GM18907 (cell line): ENCODE results near the gene CRTC1.
"Not testable (repeated sequence)": the region's sequence is repeated elsewhere in the genome, so short reads cannot be mapped to it uniquely, and the experiment has no call there.

Experiments
- ATAC-seq: cut with Tn5 transposase; IDR thresholded peaks from one replicate; pipeline ENCODE4 v1.9.1; 2021; ENCODE audit warnings: mild to moderate bottlenecking, moderate library complexity; ENCODE audit not compliant: unreplicated experiment

The CRTC1 gene

DNA sequence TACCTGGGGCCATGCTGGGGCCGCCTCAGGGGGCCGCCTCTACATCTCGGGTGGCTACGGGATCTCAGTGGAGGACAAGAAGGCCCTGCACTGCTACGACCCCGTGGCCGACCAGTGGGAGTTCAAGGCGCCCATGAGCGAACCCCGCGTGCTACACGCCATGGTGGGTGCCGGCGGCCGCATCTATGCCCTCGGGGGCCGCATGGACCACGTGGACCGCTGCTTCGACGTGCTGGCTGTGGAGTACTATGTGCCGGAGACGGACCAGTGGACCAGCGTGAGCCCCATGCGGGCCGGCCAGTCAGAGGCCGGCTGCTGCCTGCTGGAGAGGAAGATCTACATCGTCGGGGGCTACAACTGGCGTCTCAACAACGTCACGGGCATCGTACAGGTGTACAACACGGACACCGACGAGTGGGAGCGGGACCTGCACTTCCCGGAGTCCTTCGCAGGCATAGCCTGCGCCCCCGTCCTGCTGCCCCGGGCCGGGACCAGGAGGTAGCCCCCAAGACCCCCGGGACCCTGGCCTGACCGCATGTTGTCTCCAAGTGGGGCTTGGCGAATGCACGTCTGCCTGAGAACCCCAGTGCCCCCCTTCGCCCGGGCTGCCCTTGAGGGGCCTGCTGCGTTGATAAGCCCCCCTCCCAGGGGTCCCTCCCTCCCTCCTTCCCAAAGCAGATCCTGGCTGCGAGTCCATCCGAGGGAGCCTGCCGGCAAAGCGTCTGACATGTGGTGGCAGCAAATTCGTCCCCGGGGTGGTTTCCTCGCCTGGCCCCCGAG lies 14.5 kb upstream of the CRTC1 start:
- ATAC-seq, result no peak

- no peak for ATAC-seq
Measured at GRCh38 chr19:18669524-18669817, 14.0 kb upstream of the CRTC1 start.

- ATAC-seq, result no peak
Measured at GRCh38 chr19:18669883-18670282, 13.6 kb upstream of the CRTC1 start.

- no peak for ATAC-seq
Measured at GRCh38 chr19:18670312-18670711, 13.2 kb upstream of the CRTC1 start.

DNA sequence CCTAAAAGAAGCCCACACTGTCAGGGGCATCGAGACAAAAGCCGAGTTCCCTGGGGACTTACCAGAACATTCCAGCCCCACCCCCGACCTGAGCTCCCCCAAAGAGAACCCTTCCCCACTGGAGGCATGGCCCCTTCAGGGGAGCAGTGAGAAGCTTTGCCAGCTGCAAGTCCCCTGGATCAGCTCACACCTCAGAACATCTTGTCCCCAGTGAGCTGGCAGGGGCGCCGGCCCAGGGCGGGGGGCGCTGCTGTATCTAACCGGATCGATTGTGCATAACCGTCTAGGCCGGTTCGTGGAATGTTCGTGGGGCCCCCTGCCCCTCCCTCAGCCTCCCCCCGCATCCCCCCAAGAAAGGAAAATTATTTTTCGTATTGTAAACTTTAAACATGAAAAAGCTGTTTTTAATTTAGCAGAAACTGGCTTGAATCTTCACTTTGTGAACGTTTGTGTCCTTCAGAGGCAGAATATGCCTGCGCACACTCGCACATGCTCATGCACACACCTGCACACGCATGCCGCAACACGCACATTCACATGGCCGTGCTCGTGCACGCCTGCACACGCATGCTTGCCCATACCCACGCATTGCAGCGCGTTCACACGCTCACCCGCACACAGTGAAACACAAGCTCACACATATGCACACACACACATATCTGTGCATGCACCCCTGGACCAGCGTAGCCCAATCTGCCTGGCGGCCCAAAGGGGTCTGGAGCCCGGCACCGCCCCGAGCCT lies 12.0 kb upstream of the CRTC1 start:
- ATAC-seq, result no peak

- ATAC-seq, result no peak
Measured at GRCh38 chr19:18672044-18672451, 11.4 kb upstream of the CRTC1 start.

GRCh38 chr19:18672606-18673337 lies 10.7 kb upstream of the CRTC1 start:
- no peak for ATAC-seq

GRCh38 chr19:18674616-18675015 lies 8.9 kb upstream of the CRTC1 start:
- no peak for ATAC-seq

DNA sequence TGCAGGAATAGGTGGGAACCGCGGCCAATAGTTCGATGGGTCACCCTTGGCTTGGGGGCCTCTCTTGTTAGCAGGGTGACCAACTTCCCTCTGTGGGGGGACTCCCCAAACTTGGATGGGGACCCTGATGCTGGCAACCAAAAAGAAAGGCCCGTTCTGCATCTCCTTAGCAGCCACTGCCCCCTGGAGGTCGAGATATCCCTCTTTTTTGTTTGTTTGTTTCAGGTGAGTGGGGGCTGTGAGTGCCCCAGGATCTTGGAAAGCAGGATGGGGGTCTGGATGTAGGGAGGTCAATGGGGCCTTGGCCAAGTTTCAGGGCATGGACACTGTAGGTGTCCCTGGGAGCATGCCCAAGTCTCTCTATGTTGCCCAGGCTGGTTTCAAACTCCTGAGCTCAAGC lies 7.7 kb upstream of the CRTC1 start:
- ATAC-seq, result no peak

GRCh38 chr19:18676692-18677091 lies 6.8 kb upstream of the CRTC1 start:
- ATAC-seq, result no peak

- ATAC-seq, result no peak
Measured at GRCh38 chr19:18677156-18677555, 6.3 kb upstream of the CRTC1 start.

DNA sequence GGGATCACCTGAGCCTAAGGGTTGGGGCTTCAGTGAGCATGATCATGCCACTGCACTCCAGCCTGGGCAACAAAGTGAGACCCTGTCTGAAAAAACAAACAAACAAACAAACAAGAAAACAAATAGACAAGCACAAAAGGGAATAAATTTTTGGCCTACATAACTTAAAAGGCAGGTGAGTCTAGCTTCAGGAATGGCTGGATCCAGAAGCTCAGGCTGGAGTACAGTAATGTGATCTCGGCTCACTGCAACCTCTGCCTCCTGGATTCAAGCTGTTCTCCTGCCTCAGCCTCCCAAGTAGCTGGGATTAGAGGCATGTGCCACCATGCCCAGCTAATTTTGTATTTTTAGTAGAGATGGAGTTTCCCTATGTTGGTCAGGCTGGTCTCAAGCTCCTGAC lies 3.3 kb upstream of the CRTC1 start:
- not testable (repeated sequence) for ATAC-seq

DNA sequence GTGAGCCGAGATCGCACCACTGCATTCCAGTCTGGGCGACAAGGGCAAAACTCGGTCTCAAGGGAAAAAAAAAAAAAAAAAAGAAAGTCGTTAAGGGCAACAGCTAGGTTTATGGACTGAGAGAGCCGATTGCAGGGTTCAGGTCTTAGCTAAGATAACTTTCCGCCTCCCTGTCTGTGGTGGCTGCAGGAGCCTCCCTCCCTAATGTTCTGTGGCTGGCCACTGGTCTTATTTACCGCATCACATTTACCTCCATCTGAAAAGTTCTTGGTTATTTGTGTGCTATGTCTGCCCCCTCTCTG lies 722 bp upstream of the CRTC1 start:
- ATAC-seq, result no peak

- peak; percentile 14 for ATAC-seq
Measured at GRCh38 chr19:18683958-18684641, 620 bp downstream of the CRTC1 start.

GRCh38 chr19:18684642-18684993 lies 1.1 kb downstream of the CRTC1 start:
- peak; percentile 14 for ATAC-seq

GRCh38 chr19:18685597-18686190 lies 2.2 kb downstream of the CRTC1 start:
- ATAC-seq, result no peak

DNA sequence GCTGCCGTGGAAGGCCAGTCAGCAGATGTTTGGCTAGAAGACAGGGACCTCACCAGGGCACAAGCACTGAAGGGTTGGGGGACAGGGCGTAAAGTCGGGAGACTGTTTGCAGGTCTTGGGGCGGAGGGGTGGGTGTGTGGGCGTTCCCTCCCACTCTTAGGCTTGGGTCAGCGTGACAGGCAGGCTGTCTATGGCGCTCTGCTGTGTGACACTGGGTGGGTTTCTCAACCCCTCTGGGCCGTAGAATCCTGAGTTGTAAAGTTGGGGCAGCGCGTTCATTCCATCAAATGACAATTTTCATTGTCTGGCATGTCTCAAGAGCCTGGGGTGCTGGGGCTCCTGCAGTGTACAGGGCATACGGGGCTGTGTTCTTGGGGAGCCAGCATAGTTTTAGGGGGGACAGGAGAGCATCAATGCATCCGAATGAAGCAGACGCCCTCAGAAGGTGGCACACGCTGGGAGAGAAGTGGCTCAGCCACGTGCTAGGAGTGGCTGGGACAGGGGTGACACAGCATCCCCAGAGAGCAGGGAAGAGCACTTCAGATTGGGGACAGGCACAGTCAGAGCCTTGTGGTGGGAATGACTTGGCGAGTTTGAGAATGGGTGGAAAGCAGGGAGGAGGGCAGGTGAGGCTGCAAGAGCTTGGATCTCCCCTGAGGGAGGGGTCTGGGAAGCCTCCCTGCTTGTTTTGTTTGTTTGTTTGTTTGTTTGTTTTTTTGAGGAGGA lies 4.4 kb downstream of the CRTC1 start:
- no peak for ATAC-seq

DNA sequence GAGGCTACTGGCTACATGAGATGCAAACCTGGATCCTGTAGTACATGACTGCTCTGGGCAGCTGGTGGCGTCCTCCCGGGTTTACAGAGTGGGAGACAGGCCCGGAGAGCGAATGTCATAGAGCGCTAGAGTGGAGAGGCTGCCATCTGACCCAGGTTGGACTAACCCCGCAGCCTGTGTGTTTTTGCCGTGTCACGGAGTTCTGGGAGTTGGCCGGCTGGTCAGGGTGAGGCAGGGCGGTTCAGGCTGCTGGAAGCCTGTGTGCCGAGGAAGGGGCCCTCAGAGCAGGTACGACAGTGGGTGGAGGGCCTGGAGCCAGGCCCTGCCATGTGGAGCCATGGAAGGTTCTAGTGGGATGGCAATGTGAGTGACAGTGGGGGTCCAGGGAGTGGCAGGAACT lies 12.5 kb downstream of the CRTC1 start:
- ATAC-seq, result no peak

DNA sequence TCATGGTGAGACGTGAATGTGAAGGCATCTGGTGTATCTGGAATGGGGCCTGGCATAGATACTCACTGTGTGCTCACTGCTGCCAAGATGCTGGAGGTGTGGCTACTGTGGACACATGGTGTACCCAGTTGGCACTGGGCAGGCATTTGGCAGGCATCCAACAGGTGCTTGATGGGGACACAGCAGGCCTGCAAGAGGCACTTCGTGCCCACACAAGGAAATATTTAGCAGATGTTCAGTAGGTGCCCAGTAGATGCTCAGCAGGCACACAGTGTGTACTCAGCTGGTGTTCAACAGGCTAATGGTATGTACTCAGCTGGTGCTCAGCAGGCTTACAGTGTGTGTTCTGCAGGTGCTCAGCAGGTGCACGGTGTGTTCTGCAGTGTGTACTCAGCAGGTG lies 14.2 kb downstream of the CRTC1 start:
- ATAC-seq, result no peak

- ATAC-seq, result no peak
Measured at GRCh38 chr19:18698321-18699167, 15.1 kb downstream of the CRTC1 start.
